ENCODE results near the gene ACER2. TPM values are rescaled to one million over a fixed set of nuclear protein-coding genes. Genes with fewer than 3 reads are reported as not detected.
A peak's percentile ranks its signal among the peaks of the same experiment; 100 is the strongest.
"Not testable (repeated sequence)": the region's sequence is repeated elsewhere in the genome, so short reads cannot be mapped to it uniquely, and the experiment has no call there.

Gene ACER2
- total RNA-seq, 3 donors from 2014 or later, result 5.3 to 11.5 (median 11.1) TPM

- H3K9me3 ChIP-seq, result no peaks in the 10 kb centered on the region
- no peaks in the 10 kb centered on the region for H3K36me3 ChIP-seq (ENCODE audit: low read depth)
- DNase-seq, result no peak
- ATAC-seq, result no peak
- no peak overlapping the region for H3K4me3 ChIP-seq
- TF ChIP-seq CTCF (IDR thresholded peaks at IDR 0.05), result no peak
- intact Hi-C loops (cut with DNase I, micrococcal nuclease), result no loop called here
- no peaks in the 10 kb centered on the region for H3K4me1 ChIP-seq (ENCODE audit: low read depth)
These were observed 23.7 kb downstream of the ACER2 start for GRCh38 chr9:19432473-19432872.

GRCh38 chr9:19433729-19434128, 24.9 kb downstream of the ACER2 start:
- H3K4me3 ChIP-seq; H3K36me3 ChIP-seq (ENCODE audit: low read depth); H3K4me1 ChIP-seq (ENCODE audit: low read depth); H3K9me3 ChIP-seq; DNase-seq; intact Hi-C loops (cut with DNase I, micrococcal nuclease); ATAC-seq: not testable (repeated sequence)

DNA sequence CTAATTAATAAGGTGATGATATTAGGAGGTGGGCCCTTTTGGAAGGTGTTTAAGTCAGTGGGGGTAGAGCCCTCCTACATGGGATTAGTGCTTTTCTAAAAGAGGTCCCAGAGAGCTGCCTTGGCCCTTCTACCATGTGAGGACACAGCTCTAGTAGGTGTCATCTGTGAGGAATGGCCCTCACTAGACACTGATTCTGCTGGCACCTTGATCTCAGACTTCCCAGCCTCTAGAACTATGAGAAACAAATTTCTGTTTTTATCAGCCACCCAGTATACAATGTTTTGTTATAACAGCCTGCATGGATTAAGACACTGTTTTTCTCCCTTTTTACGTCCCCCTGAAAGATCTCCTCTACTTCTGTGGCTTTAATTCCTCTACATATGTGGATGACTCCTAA, 31.6 kb downstream of the ACER2 start:
- intact Hi-C loops (cut with DNase I, micrococcal nuclease), result no loop called here
- no peak overlapping the region for H3K4me3 ChIP-seq
- ATAC-seq (no peak), DNase-seq (no peak)
- no peak for TF ChIP-seq CTCF (IDR thresholded peaks at IDR 0.05)
- no peaks in the 10 kb centered on the region for H3K4me1 ChIP-seq (ENCODE audit: low read depth)
- no peaks in the 10 kb centered on the region for H3K36me3 ChIP-seq (ENCODE audit: low read depth)
- no peaks in the 10 kb centered on the region for H3K9me3 ChIP-seq

DNA sequence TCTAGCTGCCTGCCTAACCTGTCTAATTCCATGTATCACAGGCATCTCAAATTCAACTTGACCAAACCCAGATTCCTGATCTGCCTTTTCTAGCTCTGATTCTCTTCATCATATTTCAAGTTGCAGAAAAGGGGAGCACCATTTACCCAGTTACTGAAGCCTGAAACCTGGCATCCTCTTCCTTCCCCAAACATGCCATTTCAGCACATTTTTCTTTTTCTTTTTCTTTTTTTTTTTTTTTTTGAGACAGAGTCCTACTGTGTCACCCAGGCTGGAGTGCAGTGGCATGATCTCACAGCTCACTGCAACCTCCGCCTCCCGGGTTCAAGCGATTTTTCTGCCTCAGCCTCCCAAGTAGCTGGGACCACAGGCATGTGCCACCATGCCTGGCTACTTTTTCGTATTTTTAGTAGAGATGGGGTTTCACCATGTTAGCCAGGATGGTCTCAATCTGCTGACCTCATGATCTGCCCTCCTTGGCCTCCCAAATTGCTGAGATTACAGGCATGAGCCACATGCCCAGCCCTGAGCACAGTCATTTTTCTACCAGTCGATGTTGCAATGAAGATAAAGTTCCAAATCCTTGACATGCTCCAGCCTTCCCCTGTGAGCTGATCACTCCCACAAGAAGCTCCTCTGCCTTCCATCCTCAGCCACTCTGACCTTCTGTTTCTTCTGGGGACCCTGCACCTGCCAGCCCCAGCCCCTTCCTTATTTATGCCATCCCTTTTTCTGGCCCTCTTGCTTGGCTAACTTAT, 32.2 kb downstream of the ACER2 start:
- no peak for TF ChIP-seq CTCF (IDR thresholded peaks at IDR 0.05)
- Histone ChIP-seq H3K9me3 (no peaks in the 10 kb centered on the region), H3K4me3 (no peak overlapping the region), H3K4me1 (ENCODE audit: low read depth) (no peaks in the 10 kb centered on the region), H3K36me3 (ENCODE audit: low read depth) (no peaks in the 10 kb centered on the region)
- DNase-seq (no peak), ATAC-seq (peak; percentile 9)
- intact Hi-C loops (cut with DNase I, micrococcal nuclease), result no loop called here

DNA sequence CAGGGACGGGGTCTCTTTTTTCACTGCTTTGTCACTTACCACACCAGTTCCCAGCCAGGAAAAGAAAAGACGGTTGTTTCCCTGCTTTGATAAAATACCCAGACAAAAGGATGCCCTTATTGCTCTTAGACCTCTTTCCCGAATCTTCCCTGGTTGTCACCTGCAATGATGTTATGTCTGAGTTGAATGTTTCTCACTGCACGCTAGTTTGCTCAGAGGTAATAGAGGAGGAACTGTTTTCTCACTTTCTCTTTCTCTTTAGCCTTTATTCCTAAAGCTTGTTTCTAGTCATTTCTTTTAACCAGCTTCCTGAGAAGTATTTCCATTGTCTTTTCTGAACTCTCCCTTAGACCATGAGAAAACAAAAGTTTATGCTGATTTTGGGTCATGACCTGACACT, 32.9 kb downstream of the ACER2 start:
- intact Hi-C loops (cut with DNase I, micrococcal nuclease), result no loop called here
- H3K36me3 ChIP-seq (ENCODE audit: low read depth), result no peaks in the 10 kb centered on the region
- no peak overlapping the region for H3K4me3 ChIP-seq
- H3K9me3 ChIP-seq, result no peaks in the 10 kb centered on the region
- DNase-seq (no peak), ATAC-seq (peak; percentile 64)
- no peak for TF ChIP-seq CTCF (IDR thresholded peaks at IDR 0.05)
- no peaks in the 10 kb centered on the region for H3K4me1 ChIP-seq (ENCODE audit: low read depth)

GRCh38 chr9:19442240-19442639, 33.4 kb downstream of the ACER2 start:
- intact Hi-C loops (cut with DNase I, micrococcal nuclease), result no loop called here
- Histone ChIP-seq H3K36me3 (ENCODE audit: low read depth) (no peaks in the 10 kb centered on the region), H3K9me3 (no peaks in the 10 kb centered on the region), H3K4me1 (ENCODE audit: low read depth) (no peaks in the 10 kb centered on the region), H3K4me3 (no peak overlapping the region)
- TF ChIP-seq CTCF (IDR thresholded peaks at IDR 0.05), result no peak
- ATAC-seq, result no peak
- DNase-seq, result no peak

All from mucosa of descending colon (tissue), 3 donors.